ENCODE results near the gene ASTN2. TPM values are rescaled to one million over a fixed set of nuclear protein-coding genes. Genes with fewer than 3 reads are reported as not detected.

The ASTN2 gene
- total RNA-seq, 4 donors from 2014 or later: 3.2 to 7.0 (median 5.4) TPM

DNA sequence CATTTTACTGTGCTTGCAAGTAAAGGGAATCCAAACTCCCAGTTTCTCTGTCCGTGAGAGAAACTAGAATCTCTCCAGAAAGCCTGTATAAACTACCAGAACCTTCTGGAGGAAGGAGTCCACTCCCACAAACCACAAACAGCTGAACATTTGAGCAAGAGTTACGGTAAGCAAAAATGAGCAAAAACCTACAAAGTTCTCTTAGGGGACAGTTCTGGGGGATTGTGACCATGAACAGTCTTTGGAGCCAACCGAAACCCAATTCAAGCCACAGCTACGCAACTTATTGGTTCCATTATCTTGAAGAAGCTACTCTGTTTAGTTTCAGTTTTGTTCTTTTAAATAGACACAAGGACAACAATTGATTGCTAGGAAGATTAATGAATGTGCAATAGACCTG lies 330.6 kb downstream of the ASTN2 start:
- TF ChIP-seq, protein P1, sequence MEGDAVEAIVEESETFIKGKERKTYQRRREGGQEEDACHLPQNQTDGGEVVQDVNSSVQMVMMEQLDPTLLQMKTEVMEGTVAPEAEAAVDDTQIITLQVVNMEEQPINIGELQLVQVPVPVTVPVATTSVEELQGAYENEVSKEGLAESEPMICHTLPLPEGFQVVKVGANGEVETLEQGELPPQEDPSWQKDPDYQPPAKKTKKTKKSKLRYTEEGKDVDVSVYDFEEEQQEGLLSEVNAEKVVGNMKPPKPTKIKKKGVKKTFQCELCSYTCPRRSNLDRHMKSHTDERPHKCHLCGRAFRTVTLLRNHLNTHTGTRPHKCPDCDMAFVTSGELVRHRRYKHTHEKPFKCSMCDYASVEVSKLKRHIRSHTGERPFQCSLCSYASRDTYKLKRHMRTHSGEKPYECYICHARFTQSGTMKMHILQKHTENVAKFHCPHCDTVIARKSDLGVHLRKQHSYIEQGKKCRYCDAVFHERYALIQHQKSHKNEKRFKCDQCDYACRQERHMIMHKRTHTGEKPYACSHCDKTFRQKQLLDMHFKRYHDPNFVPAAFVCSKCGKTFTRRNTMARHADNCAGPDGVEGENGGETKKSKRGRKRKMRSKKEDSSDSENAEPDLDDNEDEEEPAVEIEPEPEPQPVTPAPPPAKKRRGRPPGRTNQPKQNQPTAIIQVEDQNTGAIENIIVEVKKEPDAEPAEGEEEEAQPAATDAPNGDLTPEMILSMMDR (IDR thresholded peaks at IDR 0.05; ENCODE audit: low read depth): no peak

DNA sequence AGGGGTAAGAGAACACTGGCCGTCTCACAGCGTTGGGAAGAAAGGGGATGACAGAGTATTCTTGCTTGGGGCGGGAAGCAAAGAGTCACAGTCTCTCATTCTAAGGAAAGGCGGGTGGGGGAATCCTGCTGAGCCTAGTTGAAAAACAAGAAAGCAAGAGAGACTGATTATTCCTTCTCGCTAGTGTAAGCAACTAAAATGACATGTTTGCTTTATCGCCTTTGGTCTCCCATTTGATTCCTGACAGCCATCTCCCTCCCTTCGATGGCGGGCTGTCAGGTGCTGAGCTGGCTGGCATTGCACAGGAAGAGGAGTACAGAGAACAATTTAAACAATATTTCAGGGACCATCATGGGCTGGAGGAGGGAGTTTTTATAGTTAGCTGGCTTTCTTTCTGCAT lies 331.3 kb downstream of the ASTN2 start:
- TF ChIP-seq, protein P1 (IDR thresholded peaks at IDR 0.05; ENCODE audit: low read depth): no peak

DNA sequence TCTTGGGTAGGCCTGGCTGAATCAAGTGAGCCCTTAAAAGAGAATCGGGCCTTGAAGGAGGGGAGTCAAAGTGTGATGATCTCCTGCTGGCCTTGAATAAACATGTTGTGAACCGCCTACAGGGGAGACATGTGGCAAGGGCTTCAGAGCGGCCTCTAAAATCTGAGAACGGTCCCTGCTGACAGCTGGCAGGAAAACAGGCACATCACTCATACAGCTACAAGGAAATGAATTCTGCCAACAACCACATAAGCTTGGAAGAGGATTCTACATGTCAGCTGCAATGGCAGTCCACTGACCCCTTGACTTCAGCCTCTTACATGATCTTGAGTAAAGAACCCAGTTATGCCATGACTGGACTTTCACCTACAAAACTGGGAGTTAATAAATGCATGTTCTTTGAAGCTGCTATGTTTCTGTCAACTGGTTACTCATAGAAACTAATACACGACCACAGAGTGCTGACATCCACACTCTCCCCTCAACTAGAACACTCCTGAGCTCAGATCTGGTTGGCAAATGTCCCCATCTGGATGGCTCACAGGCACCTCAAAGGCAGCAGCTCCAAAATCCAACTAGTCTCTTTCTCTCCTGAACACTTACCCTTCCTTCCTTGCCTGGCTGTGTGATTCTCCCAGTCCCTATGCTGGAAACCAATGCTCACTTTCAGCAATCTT lies 333.1 kb downstream of the ASTN2 start:
- TF ChIP-seq, protein P1 (IDR thresholded peaks at IDR 0.05; ENCODE audit: low read depth): no peak

DNA sequence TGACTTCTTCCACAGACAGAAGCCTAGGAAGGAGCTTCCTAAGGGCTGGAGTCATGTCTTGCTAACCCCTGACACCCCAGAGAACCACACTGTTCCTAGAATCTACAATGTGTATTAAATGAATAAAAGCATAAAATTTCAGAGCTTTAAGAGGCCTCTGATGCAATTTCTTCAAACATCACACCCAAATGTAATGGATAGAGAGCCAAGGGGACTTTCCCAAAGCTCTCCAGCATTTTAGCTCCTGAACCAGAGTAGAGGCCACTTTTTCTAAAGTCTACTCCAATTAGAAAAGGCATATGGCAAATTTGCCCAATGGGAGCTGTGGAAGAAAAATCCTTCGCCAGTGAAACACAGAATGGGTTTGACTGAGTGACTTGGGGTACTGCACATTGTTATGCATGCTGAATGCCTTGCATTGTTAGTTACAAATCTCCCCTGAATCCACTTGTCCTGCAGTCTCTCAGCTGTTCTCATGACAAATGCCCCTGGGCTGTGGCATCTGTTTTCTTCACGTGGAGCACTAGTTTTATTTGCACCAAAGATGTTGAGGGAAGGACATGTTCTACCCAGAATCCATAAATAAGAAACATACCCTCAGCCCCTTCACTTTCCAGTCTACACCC lies 334.0 kb downstream of the ASTN2 start:
- TF ChIP-seq, protein P1 (IDR thresholded peaks at IDR 0.05; ENCODE audit: low read depth): no peak

DNA sequence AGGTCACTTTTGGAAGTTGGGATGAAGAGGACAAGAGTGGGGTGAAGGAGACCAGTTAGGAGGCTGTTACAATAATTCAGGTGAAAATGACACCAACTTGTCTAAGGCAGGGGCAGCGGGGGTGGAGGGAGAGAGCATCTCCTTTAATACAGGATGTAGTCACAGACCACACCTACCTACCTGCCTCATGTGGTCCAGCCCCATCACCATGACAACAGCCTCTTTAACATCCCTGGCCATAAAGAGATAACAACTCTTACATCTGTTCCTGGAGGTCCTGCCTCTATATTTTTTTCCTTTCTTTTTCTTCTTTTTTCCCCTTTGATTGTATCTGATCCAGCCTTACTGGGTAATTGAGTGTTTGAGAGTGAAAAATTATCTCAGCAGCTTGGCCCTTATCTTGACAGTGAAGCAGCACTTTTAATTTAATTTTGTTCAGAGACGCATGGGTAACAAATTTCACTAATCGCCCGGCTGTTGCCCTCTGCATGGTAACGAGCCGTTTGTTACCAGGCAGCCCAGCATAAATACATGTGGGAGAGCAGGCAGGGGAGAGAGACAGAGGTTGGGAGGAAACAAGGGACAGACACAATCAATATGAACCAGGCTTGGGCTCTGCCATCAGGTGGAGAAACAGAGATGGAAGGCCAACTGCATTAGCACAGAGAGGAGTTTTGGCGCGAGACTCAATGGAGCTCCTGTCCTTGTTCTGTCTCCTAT lies 338.1 kb downstream of the ASTN2 start:
- TF ChIP-seq, protein P1 (IDR thresholded peaks at IDR 0.05; ENCODE audit: low read depth): no peak

DNA sequence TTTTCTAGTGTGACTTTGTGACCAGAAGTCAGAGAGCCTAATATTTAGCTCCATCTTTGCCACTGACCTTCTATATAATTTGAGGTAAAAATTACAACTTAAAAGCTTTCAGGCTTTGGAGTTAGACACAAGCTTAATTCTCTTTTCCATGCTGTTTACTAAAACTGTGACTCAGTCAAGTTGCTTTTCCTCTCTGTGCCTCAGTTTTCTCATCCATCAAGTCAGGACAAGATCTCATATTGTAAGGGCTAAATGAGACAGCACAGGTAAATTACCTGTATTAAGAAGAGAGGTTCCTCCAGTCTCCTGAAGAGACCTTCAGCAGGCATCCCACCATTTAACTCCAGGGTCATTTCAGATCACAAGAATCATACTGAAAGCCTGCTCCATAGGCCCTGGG lies 339.2 kb downstream of the ASTN2 start:
- TF ChIP-seq, protein P1 (IDR thresholded peaks at IDR 0.05; ENCODE audit: low read depth): no peak
